ENCODE data around the gene C20orf144.

DNA sequence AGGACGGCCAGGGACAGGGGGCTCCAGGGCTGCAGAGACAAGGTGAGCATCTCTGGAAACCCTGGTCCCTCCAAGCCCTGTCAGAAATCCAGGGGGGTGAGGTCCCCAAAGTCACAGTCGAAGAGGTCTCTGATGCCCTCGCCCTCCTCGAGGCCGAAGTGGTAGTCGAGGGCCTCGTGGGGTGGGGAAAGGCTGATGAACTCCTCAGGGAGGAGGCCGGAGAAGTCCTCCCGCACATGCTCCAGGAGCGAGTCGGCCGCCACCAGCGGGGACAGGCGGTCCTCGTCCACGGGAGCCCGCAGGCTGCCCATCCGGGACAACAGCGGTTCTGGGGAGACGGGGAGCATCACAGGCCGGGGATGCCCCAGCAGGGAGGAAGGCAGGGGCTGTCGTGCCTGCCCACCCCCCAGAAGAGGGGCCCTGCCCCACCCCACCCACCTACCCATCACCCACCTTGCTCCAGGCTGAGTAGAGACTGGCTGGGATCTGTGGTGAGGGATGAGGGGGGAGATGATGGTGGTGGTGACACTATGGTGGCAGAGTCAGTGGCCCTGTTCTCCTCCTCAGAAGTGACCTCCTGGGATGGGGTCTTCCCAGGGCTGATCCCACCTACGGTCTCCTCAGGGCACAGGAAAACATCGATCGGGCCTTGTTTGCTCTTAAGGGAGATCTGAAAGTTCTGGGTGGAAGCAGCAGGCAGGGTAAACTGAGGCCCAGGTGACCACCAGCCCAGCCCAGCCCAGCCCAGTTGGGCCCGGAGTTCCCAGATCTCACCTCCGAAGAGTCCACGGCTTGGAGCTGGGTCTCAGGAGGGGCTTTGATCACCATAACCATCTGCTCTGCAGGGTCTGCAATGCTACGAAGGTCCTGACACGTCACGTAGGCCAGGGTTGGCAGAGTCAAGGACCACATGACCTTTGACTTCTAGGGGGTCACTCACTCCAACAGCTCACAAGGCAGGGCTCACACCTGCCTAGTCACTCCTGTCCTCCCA, 14.8 kb downstream of the C20orf144 start:
- no peak for TF ChIP-seq POLR2A (IDR thresholded peaks at IDR 0.05)
- TF ChIP-seq, protein P1, sequence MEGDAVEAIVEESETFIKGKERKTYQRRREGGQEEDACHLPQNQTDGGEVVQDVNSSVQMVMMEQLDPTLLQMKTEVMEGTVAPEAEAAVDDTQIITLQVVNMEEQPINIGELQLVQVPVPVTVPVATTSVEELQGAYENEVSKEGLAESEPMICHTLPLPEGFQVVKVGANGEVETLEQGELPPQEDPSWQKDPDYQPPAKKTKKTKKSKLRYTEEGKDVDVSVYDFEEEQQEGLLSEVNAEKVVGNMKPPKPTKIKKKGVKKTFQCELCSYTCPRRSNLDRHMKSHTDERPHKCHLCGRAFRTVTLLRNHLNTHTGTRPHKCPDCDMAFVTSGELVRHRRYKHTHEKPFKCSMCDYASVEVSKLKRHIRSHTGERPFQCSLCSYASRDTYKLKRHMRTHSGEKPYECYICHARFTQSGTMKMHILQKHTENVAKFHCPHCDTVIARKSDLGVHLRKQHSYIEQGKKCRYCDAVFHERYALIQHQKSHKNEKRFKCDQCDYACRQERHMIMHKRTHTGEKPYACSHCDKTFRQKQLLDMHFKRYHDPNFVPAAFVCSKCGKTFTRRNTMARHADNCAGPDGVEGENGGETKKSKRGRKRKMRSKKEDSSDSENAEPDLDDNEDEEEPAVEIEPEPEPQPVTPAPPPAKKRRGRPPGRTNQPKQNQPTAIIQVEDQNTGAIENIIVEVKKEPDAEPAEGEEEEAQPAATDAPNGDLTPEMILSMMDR (IDR thresholded peaks at IDR 0.05) = no peak

All from uterus (tissue), 2 donors.